H1 (cell line): ENCODE data around the gene CAMK2D. TPM values are rescaled to one million over a fixed set of nuclear protein-coding genes. Genes with fewer than 3 reads are reported as not detected.

Source experiments
- EZH2 ChIP-seq: fragments of 200-600 bp; sonication (generic); IDR thresholded peaks from 2 replicates; pipeline ENCODE4 v1.7.1; 2012; ENCODE audit warnings: low read depth, mild to moderate bottlenecking, moderate library complexity, low read length, inconsistent platforms; ENCODE audit not compliant: severe bottlenecking
- RXRA ChIP-seq: IDR thresholded peaks from 2 replicates; pipeline ENCODE4 v1.6.1; 2011; ENCODE audit warnings: low read depth, mild to moderate bottlenecking, low read length, moderate library complexity; ENCODE audit not compliant: insufficient read depth
- SRF ChIP-seq: IDR thresholded peaks from 2 replicates; pipeline ENCODE4 v1.6.1; 2011; ENCODE audit warnings: mild to moderate bottlenecking, low read depth, low read length, moderate library complexity
- polyA plus RNA-seq, 7 experiments: library from polyadenylated mRNA; depleted of rRNA in 3 of 7; stranded (reverse) in 5 of 7; unstranded in 2 of 7; fragments of >200 nt in 5 of 7; fragments of 200-250 nt in 2 of 7; gene quantifications; 1 replicate in 5 of 7; 2 replicates in 1 of 7; 4 replicates in 1 of 7; pipeline versions ENCODE4 v1.2.1 to v1.2.3, GENCODE V29; 2011 to 2013; ENCODE audit warnings: missing spikeins in 2 of 7, mixed read lengths in 2 of 7
- total RNA-seq: library from RNA; stranded (reverse); fragmentation: NEBNext Ultra II Directional; extraction: Animal tissue kit (Norgen Biotek cat#: 25700); gene quantifications from 2 replicates; pipeline ENCODE4 v1.2.1, GENCODE V29; 2021
- TF ChIP-seq, protein P1 (sequence below): IDR thresholded peaks from 2 replicates; pipeline ENCODE4 v1.6.1; 2012; ENCODE audit warnings: low read length, inconsistent platforms

CAMK2D gene
- total and polyA plus RNA-seq, 2 of the 8 experiments (the other 6 are each of a cell fraction or from before 2014, with no cell fraction given) = 3.2 to 7.0 TPM

DNA sequence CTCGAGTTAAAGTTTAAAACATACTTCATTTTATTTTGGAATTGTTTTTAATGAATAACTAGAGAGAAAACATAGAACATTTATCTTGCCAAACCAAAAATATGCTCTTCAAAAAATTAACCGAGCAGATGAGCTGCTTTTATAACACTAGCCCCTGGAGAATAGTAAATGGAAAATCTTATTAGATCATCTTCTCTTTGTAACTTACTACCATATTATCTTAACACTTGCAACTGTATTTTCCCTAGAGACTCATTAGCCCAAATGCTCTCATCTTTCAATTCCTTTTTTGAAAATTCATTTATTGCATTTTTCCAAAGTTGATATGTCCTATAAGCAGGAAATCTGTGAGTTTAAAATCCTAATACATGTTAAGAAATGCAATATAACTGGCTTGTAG, 143.3 kb downstream of the CAMK2D start (continued):
- TF ChIP-seq, protein P1, sequence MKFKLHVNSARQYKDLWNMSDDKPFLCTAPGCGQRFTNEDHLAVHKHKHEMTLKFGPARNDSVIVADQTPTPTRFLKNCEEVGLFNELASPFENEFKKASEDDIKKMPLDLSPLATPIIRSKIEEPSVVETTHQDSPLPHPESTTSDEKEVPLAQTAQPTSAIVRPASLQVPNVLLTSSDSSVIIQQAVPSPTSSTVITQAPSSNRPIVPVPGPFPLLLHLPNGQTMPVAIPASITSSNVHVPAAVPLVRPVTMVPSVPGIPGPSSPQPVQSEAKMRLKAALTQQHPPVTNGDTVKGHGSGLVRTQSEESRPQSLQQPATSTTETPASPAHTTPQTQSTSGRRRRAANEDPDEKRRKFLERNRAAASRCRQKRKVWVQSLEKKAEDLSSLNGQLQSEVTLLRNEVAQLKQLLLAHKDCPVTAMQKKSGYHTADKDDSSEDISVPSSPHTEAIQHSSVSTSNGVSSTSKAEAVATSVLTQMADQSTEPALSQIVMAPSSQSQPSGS = no peak
- TF ChIP-seq RXRA (no peak), SRF (no peak), EZH2 (no peak)
- TF ChIP-seq, all 59 proteins: peak for 0
